ENCODE results near the gene BRIP1.
"Not testable (repeated sequence)": the region's sequence is repeated elsewhere in the genome, so short reads cannot be mapped to it uniquely, and the experiment has no call there.

Gene BRIP1

GRCh38 chr17:61862975-61863800, at the start of gene BRIP1:
TSS of gene BRIP1 (minus strand) at chr17:61863528. CDS start at chr17:61861539, 1,989 bp downstream.
- peak within 1 kb of the TSS; percentile 85 for H3K27ac ChIP-seq (ENCODE audit: low read length)
- H3K4me1 ChIP-seq (ENCODE audit: control insufficient read depth in 1 of 2, insufficient read depth in 2 of 2, low read length in 2 of 2): peaks cover 0 to 9% of the 10 kb centered on the region in 2 donors
- peaks cover 12 to 14% of the 10 kb centered on the region in 2 donors for H3K36me3 ChIP-seq (ENCODE audit: control insufficient read depth in 1 of 2, insufficient read depth in 2 of 2, low read length in 2 of 2)
- no peaks in the 10 kb centered on the region for H3K9me3 ChIP-seq (ENCODE audit: control insufficient read depth in 1 of 2, low read length in 2 of 2)
- H3K4me3 ChIP-seq (ENCODE audit: low read depth in 1 of 2, low read length in 2 of 2): peak within 1 kb of the TSS; percentile 91 to 92
- no peaks in the 10 kb centered on the region for H3K27me3 ChIP-seq (ENCODE audit: low read depth, low read length)

GRCh38 chr17:61908292-61909037, 45.1 kb upstream of the BRIP1 start:
- Histone ChIP-seq H3K4me3 (ENCODE audit: low read depth in 1 of 2, low read length in 2 of 2) (no peak overlapping the region), H3K9me3 (ENCODE audit: control insufficient read depth in 1 of 2, low read length in 2 of 2) (no peaks in the 10 kb centered on the region), H3K27ac (ENCODE audit: low read length) (no peak overlapping the region), H3K4me1 (ENCODE audit: control insufficient read depth in 1 of 2, insufficient read depth in 2 of 2, low read length in 2 of 2) (no peaks in the 10 kb centered on the region), H3K36me3 (ENCODE audit: control insufficient read depth in 1 of 2, insufficient read depth in 2 of 2, low read length in 2 of 2) (peaks cover 27 to 53% of the 10 kb centered on the region in 2 donors), H3K27me3 (ENCODE audit: low read depth, low read length) (no peaks in the 10 kb centered on the region)

- no peak overlapping the region for H3K4me3 ChIP-seq (ENCODE audit: low read depth in 1 of 2, low read length in 2 of 2)
- H3K9me3 ChIP-seq (ENCODE audit: control insufficient read depth in 1 of 2, low read length in 2 of 2): no peaks in the 10 kb centered on the region
- H3K4me1 ChIP-seq (ENCODE audit: control insufficient read depth in 1 of 2, insufficient read depth in 2 of 2, low read length in 2 of 2): no peaks in the 10 kb centered on the region
- no peak overlapping the region for H3K27ac ChIP-seq (ENCODE audit: low read length)
- peaks cover 31 to 59% of the 10 kb centered on the region in 2 donors for H3K36me3 ChIP-seq (ENCODE audit: control insufficient read depth in 1 of 2, insufficient read depth in 2 of 2, low read length in 2 of 2)
- no peaks in the 10 kb centered on the region for H3K27me3 ChIP-seq (ENCODE audit: low read depth, low read length)
These were observed 44.0 kb upstream of the BRIP1 start for GRCh38 chr17:61907361-61907760.

GRCh38 chr17:61904094-61904710, 40.9 kb upstream of the BRIP1 start:
- Histone ChIP-seq H3K27ac (ENCODE audit: low read length) (no peak overlapping the region), H3K9me3 (ENCODE audit: control insufficient read depth in 1 of 2, low read length in 2 of 2) (no peaks in the 10 kb centered on the region), H3K4me1 (ENCODE audit: control insufficient read depth in 1 of 2, insufficient read depth in 2 of 2, low read length in 2 of 2) (no peaks in the 10 kb centered on the region), H3K27me3 (ENCODE audit: low read depth, low read length) (no peaks in the 10 kb centered on the region), H3K4me3 (ENCODE audit: low read depth in 1 of 2, low read length in 2 of 2) (no peak overlapping the region), H3K36me3 (ENCODE audit: control insufficient read depth in 1 of 2, insufficient read depth in 2 of 2, low read length in 2 of 2) (peaks cover 26 to 56% of the 10 kb centered on the region in 2 donors)

GRCh38 chr17:61903251-61903650, 39.9 kb upstream of the BRIP1 start:
- Histone ChIP-seq H3K27ac (ENCODE audit: low read length) (no peak overlapping the region), H3K9me3 (ENCODE audit: control insufficient read depth in 1 of 2, low read length in 2 of 2) (no peaks in the 10 kb centered on the region), H3K4me1 (ENCODE audit: control insufficient read depth in 1 of 2, insufficient read depth in 2 of 2, low read length in 2 of 2) (no peaks in the 10 kb centered on the region), H3K36me3 (ENCODE audit: control insufficient read depth in 1 of 2, insufficient read depth in 2 of 2, low read length in 2 of 2) (peaks cover 29 to 62% of the 10 kb centered on the region in 2 donors), H3K4me3 (ENCODE audit: low read depth in 1 of 2, low read length in 2 of 2) (no peak overlapping the region), H3K27me3 (ENCODE audit: low read depth, low read length) (no peaks in the 10 kb centered on the region)

GRCh38 chr17:61897548-61898180, 34.3 kb upstream of the BRIP1 start:
- Histone ChIP-seq H3K9me3 (ENCODE audit: control insufficient read depth in 1 of 2, low read length in 2 of 2) (no peaks in the 10 kb centered on the region), H3K27me3 (ENCODE audit: low read depth, low read length) (no peaks in the 10 kb centered on the region), H3K4me1 (ENCODE audit: control insufficient read depth in 1 of 2, insufficient read depth in 2 of 2, low read length in 2 of 2) (no peaks in the 10 kb centered on the region), H3K36me3 (ENCODE audit: control insufficient read depth in 1 of 2, insufficient read depth in 2 of 2, low read length in 2 of 2) (peaks cover 26 to 34% of the 10 kb centered on the region in 2 donors), H3K4me3 (ENCODE audit: low read depth in 1 of 2, low read length in 2 of 2) (no peak overlapping the region), H3K27ac (ENCODE audit: low read length) (no peak overlapping the region)

GRCh38 chr17:61895391-61895790, 32.1 kb upstream of the BRIP1 start:
- H3K27me3 ChIP-seq (ENCODE audit: low read depth, low read length): no peaks in the 10 kb centered on the region
- H3K27ac ChIP-seq (ENCODE audit: low read length): no peak overlapping the region
- H3K4me1 ChIP-seq (ENCODE audit: control insufficient read depth in 1 of 2, insufficient read depth in 2 of 2, low read length in 2 of 2): no peaks in the 10 kb centered on the region
- no peak overlapping the region for H3K4me3 ChIP-seq (ENCODE audit: low read depth in 1 of 2, low read length in 2 of 2)
- H3K9me3 ChIP-seq (ENCODE audit: control insufficient read depth in 1 of 2, low read length in 2 of 2): no peaks in the 10 kb centered on the region
- peaks cover 29 to 33% of the 10 kb centered on the region in 2 donors for H3K36me3 ChIP-seq (ENCODE audit: control insufficient read depth in 1 of 2, insufficient read depth in 2 of 2, low read length in 2 of 2)

GRCh38 chr17:61894310-61894709, 31.0 kb upstream of the BRIP1 start:
- not testable (repeated sequence) for H3K27me3 ChIP-seq (ENCODE audit: low read depth, low read length); H3K4me3 ChIP-seq (ENCODE audit: low read depth in 1 of 2, low read length in 2 of 2); H3K4me1 ChIP-seq (ENCODE audit: control insufficient read depth in 1 of 2, insufficient read depth in 2 of 2, low read length in 2 of 2); H3K9me3 ChIP-seq (ENCODE audit: control insufficient read depth in 1 of 2, low read length in 2 of 2); H3K27ac ChIP-seq (ENCODE audit: low read length)
- H3K36me3 ChIP-seq (ENCODE audit: control insufficient read depth in 1 of 2, insufficient read depth in 2 of 2, low read length in 2 of 2): peaks cover 31 to 34% of the 10 kb centered on the region in 2 donors

- not testable (repeated sequence) for H3K4me3 ChIP-seq (ENCODE audit: low read depth in 1 of 2, low read length in 2 of 2); H3K27me3 ChIP-seq (ENCODE audit: low read depth, low read length)
- peaks cover 15 to 41% of the 10 kb centered on the region in 2 donors for H3K36me3 ChIP-seq (ENCODE audit: control insufficient read depth in 1 of 2, insufficient read depth in 2 of 2, low read length in 2 of 2)
These were observed 24.4 kb upstream of the BRIP1 start for GRCh38 chr17:61887733-61888132.

GRCh38 chr17:61885865-61886264, 22.5 kb upstream of the BRIP1 start:
- H3K27me3 ChIP-seq (ENCODE audit: low read depth, low read length); H3K4me1 ChIP-seq (ENCODE audit: control insufficient read depth in 1 of 2, insufficient read depth in 2 of 2, low read length in 2 of 2); H3K27ac ChIP-seq (ENCODE audit: low read length); H3K9me3 ChIP-seq (ENCODE audit: control insufficient read depth in 1 of 2, low read length in 2 of 2); H3K4me3 ChIP-seq (ENCODE audit: low read depth in 1 of 2, low read length in 2 of 2): not testable (repeated sequence)
- peaks cover 12 to 43% of the 10 kb centered on the region in 2 donors for H3K36me3 ChIP-seq (ENCODE audit: control insufficient read depth in 1 of 2, insufficient read depth in 2 of 2, low read length in 2 of 2)

More at GRCh38 chr17:61887733-61888132, 24.4 kb upstream of the BRIP1 start:
- not testable (repeated sequence) for H3K27ac ChIP-seq (ENCODE audit: low read length); H3K4me1 ChIP-seq (ENCODE audit: control insufficient read depth in 1 of 2, insufficient read depth in 2 of 2, low read length in 2 of 2); H3K9me3 ChIP-seq (ENCODE audit: control insufficient read depth in 1 of 2, low read length in 2 of 2)

- peaks cover 10 to 36% of the 10 kb centered on the region in 2 donors for H3K36me3 ChIP-seq (ENCODE audit: control insufficient read depth in 1 of 2, insufficient read depth in 2 of 2, low read length in 2 of 2)
- H3K27me3 ChIP-seq (ENCODE audit: low read depth, low read length): no peaks in the 10 kb centered on the region
- no peak overlapping the region for H3K4me3 ChIP-seq (ENCODE audit: low read depth in 1 of 2, low read length in 2 of 2)
- no peaks in the 10 kb centered on the region for H3K9me3 ChIP-seq (ENCODE audit: control insufficient read depth in 1 of 2, low read length in 2 of 2)
- no peaks in the 10 kb centered on the region for H3K4me1 ChIP-seq (ENCODE audit: control insufficient read depth in 1 of 2, insufficient read depth in 2 of 2, low read length in 2 of 2)
- H3K27ac ChIP-seq (ENCODE audit: low read length): no peak overlapping the region
These were observed 21.5 kb upstream of the BRIP1 start for GRCh38 chr17:61884864-61885263.

Data from muscle layer of duodenum (tissue), 2 donors.